HG02610 (cell line): ENCODE measurements around the gene GEMIN2.
"Not testable (repeated sequence)": the region's sequence is repeated elsewhere in the genome, so short reads cannot be mapped to it uniquely, and the experiment has no call there.

Experiments used
- ATAC-seq: cut with Tn5 transposase; IDR thresholded peaks from one replicate; pipeline ENCODE4 v1.9.1; 2021; ENCODE audit warnings: mild to moderate bottlenecking, moderate library complexity; ENCODE audit not compliant: unreplicated experiment

GEMIN2 gene

GRCh38 chr14:39175445-39176262, 61.5 kb downstream of the GEMIN2 start:
- peak; percentile 4 for ATAC-seq

GRCh38 chr14:39176263-39177167, 62.4 kb downstream of the GEMIN2 start:
- ATAC-seq, result no peak

DNA sequence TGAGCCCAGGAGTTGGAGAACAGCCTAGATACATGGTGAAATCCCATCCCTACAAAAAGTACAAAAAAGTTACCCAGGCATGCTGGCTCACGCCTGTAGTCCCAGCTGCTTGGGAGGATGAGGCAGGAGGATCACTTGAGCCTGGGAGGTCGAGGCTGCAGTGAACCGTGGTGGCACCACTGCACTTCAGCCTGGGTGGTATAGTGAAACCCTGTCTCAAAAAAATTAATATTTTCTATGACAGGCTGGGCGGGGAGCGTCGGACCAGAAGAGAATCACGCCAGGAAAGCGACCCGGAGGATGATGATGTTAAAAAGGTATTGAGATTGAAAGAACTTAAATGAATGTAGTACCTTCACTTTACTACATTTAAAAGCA, 63.0 kb downstream of the GEMIN2 start:
- ATAC-seq, result no peak

DNA sequence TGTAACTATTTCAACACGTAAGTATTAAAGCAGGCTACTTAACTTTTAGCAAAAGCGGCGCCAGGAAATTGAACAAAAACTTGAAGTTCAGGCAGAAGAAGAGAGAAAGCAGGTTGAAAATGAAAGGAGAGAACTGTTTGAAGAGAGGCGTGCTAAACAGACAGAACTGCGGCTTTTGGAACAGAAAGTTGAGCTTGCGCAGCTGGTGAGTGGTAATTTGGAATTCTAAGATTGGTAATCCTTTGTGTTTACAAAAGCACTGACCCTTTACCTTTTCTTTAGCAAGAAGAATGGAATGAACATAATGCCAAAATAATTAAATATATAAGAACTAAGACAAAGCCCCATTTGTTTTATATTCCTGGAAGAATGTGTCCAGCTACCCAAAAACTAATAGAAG, 64.9 kb downstream of the GEMIN2 start:
- no peak for ATAC-seq

DNA sequence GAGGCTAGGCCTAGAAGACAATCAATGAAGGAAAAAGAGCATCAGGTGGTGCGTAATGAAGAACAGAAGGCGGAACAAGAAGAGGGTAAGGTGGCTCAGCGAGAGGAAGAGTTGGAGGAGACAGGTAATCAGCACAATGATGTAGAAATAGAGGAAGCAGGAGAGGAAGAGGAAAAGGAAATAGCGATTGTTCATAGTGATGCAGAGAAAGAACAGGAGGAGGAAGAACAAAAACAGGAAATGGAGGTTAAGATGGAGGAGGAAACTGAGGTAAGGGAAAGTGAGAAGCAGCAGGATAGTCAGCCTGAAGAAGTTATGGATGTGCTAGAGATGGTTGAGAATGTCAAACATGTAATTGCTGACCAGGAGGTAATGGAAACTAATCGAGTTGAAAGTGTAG, 66.4 kb downstream of the GEMIN2 start:
- ATAC-seq, result no peak

- ATAC-seq, result no peak
Observed at GRCh38 chr14:39181026-39181692, 67.0 kb downstream of the GEMIN2 start.

DNA sequence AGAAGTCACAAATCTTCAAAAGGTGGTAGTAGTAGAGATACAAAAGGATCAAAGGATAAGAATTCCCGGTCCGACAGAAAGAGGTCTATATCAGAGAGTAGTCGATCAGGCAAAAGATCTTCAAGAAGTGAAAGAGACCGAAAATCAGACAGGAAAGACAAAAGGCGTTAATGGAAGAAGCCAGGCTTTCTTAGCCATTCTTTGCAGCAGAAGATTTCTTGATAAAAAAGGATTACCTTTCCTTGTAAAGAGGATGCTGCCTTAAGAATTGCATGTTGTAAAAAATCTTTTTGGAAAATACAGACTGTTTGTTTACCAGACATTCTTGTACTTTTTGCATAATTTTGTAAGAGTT, 67.5 kb downstream of the GEMIN2 start:
- no peak for ATAC-seq

DNA sequence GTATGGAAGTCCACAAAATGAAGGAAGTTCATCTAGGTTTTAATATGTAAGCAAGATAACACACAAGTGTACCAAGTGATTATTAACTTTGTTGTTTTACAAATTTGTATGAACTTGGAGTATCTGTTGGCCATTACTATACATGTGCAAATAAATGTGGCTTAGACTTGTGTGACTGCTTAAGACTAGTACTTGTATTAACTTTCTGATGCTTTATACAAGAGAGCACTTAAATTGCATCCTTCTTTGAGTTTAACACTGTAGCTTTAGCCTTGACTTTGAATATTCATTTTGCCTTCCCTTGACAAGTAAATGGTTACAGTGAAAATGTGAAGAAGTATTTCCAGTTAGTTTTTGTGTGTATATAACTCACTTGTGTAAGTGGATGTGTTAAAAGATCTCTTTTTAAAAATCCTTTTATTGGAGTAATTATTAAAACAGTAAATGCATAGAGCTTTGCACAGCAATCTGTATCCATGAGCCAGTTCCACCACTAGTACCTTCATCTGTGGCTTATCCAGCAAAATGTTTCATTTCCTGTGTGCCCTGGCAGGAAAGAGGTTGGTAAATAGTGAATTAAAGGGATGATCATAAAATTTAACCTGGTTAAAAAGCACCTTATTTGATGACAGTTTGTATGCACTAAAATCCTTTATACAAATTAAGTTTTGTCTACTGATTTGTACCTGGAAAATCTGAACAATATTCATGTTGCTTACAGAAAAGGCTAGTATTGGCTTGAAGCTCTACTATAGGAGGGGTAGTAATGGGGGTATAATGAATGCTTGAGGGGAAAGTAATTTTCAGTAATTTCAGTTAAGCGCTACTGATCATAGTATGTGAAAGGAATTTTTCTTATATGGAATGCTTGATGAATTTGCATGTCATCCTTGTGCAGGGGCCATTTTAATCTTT, 68.9 kb downstream of the GEMIN2 start:
- no peak for ATAC-seq

DNA sequence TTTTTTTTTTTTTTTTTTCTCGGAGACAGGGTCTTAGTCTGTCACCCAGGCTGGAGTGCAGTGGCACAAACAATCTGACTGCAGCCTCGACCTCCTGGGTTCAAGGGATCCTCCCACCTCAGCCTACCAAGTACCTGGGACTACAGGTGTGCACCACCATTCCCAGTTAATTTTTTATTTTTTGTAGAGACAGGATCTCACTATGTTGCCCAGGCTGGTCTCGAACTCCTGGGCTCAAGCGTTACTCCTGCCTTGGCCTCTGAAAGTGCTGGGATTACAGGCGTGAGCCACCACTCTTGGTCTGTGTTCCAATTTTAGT, 69.5 kb downstream of the GEMIN2 start:
- ATAC-seq, result not testable (repeated sequence)

- no peak for ATAC-seq
Observed at GRCh38 chr14:39184628-39185255, 70.6 kb downstream of the GEMIN2 start.

DNA sequence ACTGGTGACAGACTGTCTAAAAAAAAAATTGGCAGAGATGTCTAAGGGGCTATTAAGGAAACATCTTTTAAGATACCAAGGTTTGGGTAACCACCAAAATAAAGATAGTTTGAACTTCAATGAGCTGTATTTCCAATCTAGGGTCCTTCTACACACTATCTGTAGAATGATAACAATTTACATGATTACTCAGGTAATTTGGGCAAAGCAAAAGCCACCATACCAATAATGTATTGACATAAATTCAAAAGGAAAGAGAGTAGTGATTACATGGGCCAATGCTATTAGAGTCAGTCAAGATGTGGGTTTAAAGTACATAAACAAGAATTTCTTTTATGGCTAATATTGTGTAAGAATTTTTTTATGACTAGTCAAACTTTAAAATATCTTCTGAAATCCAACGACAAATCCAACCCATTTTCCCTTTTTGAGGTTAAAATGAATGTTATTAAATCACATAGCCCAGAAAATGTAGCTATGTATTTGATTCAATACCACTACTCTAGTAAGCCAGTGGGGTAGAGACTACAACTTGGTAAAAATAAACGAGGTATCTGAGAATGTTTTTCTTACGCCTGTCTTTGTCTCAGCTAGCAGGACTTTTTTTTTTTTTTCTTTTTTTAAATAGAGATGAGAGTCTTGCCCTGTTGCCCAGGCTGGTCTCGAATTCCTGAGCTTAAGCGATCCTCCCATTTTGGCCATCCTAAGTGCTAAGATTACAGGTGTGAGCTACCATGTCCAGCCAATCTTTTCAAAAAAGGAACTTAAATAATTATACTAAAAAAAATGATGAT, 71.3 kb downstream of the GEMIN2 start:
- no peak for ATAC-seq
